DMS153 treated with DMSO at 0.1 percent for 48 hours (cell line): ENCODE data around the gene KRTAP16-1.
"Not testable (repeated sequence)": the region's sequence is repeated elsewhere in the genome, so short reads cannot be mapped to it uniquely, and the experiment has no call there.

ENCODE experiments used
- DNase-seq: peaks from one replicate; lab custom pipeline; 2025; ENCODE audit not compliant: unreplicated experiment; lab: John Stamatoyannopoulos, UW

KRTAP16-1 gene

DNA sequence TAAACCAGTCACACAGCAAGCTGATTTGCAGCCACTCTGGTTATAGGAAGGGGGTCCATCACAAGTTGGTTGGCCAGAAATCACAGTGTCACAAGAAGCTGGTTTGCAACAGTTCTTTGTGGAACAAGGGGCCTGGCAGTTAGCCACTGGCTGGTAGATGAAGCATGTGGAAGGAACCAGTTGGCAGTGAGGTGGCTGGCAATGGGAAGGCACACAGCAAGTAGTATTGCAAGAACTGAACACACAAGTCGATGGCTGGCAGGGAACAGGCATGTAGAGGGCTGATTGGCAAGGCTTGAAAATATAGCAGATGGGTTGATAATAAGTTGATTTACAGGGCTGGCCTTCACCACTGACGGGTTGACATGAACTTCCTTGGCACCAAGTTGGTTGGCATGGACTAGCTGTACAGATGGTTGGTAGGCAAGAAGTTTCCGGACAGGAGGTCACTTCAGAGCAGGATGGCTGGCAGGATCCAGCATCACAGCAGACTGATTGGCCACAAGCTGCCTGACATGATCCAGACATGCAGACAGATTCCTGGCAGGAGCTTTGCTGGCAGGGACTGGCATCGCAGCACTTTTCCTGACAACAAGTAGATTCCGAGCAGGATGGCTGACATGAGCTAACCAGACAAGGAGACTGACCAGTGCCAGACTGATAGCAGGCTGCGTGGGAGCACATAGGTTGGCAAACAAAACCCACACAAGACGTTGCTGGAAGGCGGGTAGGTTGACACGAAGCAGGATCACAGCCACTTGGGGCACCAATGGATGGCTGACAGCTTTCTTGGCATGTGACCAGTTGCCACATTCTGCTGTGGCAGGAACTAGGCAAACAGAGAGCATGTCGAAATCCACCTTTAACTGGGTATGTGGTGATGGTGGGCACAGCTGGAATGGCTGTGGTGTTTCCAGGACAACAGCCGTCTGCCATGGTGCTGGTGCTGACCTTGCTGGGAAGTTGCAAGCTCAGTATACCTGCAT is 6.9 kb downstream of the KRTAP16-1 start, which contains the start of gene KRTAP29-1:
Gene KRTAP29-1, minus strand, starts transcription at position 936 of the 986 bp plus-strand sequence. Its CDS starts 0 bp downstream, at position 936.
- DNase-seq, result no peak

GRCh38 chr17:41301204-41301790 is 7.8 kb downstream of the KRTAP16-1 start:
- DNase-seq, result no peak

DNA sequence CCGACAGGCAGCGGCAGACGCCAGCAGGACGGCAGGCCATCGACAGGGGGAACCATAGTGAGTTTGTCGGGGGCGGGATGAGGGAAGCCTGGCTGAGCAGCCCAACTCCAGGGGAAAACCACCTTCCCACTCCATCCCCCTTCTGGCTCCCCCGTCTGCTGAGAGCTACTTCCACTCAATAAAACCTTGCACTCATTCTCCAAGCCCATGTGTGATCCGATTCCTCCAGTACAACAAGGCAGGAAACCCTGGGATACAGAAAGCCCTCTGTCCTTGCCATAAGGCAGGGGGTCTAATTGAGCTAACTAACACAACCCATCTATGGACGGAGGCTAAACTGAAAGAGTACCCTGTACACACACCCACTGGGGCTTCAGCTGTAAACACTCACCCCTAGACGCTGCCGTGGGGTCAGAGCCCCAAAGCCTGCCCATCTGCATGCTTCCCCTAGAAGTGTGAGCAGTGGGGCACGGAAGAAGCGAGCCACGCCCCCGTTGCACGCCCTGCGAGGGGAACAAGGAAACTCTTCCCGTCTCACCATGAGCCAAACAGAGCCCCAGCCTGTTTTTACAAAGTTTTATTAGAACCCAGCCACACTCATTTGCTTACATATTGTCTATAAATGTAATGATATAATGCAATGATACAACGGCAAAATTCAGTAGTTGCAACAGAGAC is 10.5 kb downstream of the KRTAP16-1 start:
- no peak for DNase-seq

- DNase-seq, result no peak
These were observed 12.3 kb downstream of the KRTAP16-1 start for GRCh38 chr17:41296846-41297245.

DNA sequence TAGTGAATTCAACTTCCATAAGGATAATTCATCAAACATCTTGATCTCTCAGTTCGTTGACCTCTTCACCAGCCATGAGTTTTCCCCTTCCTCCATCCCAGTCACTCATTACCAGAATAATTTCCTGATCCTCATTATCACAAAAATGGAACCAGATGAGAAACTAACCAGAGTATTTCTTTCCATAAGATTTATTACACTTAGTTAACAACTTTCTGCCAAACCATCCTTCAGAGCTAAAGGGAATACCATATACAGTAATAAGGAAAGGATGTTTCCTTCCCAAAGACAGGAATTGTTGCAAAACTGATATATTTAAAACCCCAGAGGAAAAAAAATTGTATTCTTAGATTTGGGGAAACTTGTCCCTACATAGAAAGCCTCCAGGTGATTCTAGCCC is 15.1 kb downstream of the KRTAP16-1 start:
- DNase-seq, result no peak

- DNase-seq, result no peak
These were observed 22.1 kb downstream of the KRTAP16-1 start for GRCh38 chr17:41287050-41287449.

GRCh38 chr17:41284546-41284945 is 24.6 kb downstream of the KRTAP16-1 start:
- no peak for DNase-seq

GRCh38 chr17:41284043-41284442 is 25.1 kb downstream of the KRTAP16-1 start:
- DNase-seq, result no peak

GRCh38 chr17:41278176-41278955 is 30.7 kb downstream of the KRTAP16-1 start:
- no peak for DNase-seq

GRCh38 chr17:41275648-41276190 is 33.4 kb downstream of the KRTAP16-1 start, which contains the start of gene KRTAP9-7:
Gene KRTAP9-7, plus strand, starts transcription at chr17:41275698. Its CDS starts 0 bp downstream, at chr17:41275698.
- DNase-seq, result not testable (repeated sequence)

DNA sequence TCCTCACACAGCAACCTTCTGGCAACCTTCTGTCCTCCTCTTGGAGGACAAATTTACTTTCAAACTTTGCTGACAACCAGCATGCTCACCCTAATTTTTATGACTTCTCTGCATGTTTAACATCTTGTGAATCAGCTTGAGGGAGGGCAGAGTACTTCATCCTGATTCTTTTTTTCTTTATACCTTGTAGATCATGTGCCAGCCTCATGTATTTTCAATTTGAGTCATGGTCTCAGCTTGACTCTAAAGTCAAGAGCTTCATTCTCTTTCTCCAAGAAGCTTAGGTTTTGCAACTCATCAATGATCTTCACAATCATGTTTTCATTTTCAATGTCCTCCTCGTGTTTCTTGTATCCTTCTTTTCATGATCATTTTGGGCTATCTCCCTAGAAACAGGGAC is 37.3 kb downstream of the KRTAP16-1 start:
- no peak for DNase-seq

- DNase-seq, result not testable (repeated sequence)
These were observed 37.8 kb downstream of the KRTAP16-1 start for GRCh38 chr17:41271323-41271722.

DNA sequence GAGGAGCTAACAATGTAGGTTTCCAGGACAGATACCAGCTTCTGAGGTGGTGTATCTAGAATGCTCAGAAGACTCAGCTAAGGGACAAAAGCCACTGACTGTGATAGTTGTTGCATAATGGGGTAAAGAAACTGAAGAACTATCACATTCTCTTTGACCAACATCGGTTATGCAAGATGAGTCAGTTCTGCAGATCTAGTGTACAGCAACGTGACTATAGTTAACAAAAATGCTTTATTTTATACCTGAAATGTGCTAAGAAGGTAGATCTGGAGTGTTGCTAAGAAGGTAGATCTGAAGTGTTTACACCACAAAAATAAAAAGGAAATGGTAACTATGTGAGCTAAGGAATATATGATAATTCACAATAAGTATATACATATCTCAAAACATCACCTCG is 41.4 kb downstream of the KRTAP16-1 start:
- no peak for DNase-seq

DNA sequence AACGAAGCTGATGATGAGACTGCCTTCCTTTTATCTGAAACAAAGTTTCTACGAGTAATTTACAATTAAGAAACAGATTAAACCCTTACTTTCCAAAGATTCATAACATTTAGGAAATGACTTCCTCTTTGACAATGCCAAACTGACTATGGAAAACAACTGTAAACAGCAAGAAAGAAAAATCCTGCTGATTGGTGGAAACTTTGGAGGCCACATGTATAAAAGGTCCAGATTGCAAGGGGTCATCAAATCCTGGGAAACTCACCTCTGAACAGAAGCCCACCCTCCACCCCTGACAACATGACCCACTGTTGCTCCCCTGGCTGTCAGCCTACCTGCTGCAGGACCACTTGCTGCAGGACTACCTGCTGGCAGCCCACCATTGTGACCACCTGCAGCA is 44.0 kb downstream of the KRTAP16-1 start, which contains the start of gene KRTAP9-6:
Gene KRTAP9-6, plus strand, starts transcription at position 301 of the 400 bp plus-strand sequence. Its CDS starts 0 bp downstream, at position 301.
- no peak for DNase-seq

- no peak for DNase-seq
These were observed 44.5 kb downstream of the KRTAP16-1 start for GRCh38 chr17:41264599-41264998.

- no peak for DNase-seq
These were observed 45.9 kb downstream of the KRTAP16-1 start for GRCh38 chr17:41263212-41263611.

DNA sequence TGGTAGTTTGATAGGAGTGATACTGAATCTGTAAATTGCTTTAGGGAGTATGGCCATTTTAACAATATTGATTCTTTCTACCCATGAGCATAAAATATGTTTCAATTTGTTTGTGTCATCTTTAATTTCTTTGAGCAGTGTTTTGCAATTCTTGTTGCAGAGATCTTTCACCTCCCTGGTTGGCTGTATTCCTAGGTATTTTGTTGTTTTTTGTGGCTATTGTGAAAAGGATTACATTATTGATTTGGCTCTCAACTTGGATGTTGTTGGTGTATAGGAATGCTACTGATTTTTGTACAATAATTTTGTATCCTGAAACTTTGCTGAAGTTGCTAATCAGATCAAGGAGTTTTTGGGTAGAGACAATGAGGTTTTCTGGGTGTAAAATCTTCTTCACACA is 50.7 kb downstream of the KRTAP16-1 start:
- DNase-seq, result no peak
